Skeletal muscle tissue (tissue), 4 donors: ENCODE results near the gene KRTAP5-7. TPM values are rescaled to one million over a fixed set of nuclear protein-coding genes. Genes with fewer than 3 reads are reported as not detected.

ENCODE experiments used
- H3K27ac ChIP-seq: one replicate; pipeline ENCODE4 v1.7.0; 2013; ENCODE audit warnings: mild to moderate bottlenecking, low read depth, low read length, inconsistent platforms
- H3K27me3 ChIP-seq, 3 donors: one replicate each; pipeline ENCODE4 v1.7.0; 2013; ENCODE audit warnings: low read length in 3 of 3; ENCODE audit not compliant: control insufficient read depth in 3 of 3, insufficient read depth in 3 of 3
- H3K36me3 ChIP-seq, 3 donors: one replicate each; pipeline ENCODE4 v1.7.0; 2013; ENCODE audit warnings: low read length in 3 of 3; ENCODE audit not compliant: control insufficient read depth in 3 of 3, insufficient read depth in 3 of 3
- H3K4me1 ChIP-seq, 3 donors: one replicate each; pipeline ENCODE4 v1.7.0; 2013; ENCODE audit warnings: low read length in 3 of 3, mild to moderate bottlenecking in 3 of 3; ENCODE audit not compliant: control insufficient read depth in 3 of 3, insufficient read depth in 3 of 3
- H3K4me3 ChIP-seq, 3 donors: one replicate each; pipeline ENCODE4 v1.7.0; 2013; ENCODE audit warnings: low read length in 3 of 3
- H3K9ac ChIP-seq, 3 donors: one replicate each; pipeline ENCODE4 v1.7.0; 2013; ENCODE audit warnings: low read length in 3 of 3, mild to moderate bottlenecking in 3 of 3, moderate library complexity in 2 of 3, low read depth in 1 of 3
- H3K9me3 ChIP-seq, 3 donors: one replicate each; pipeline ENCODE4 v1.7.0; 2013; ENCODE audit warnings: low read length in 3 of 3; ENCODE audit not compliant: control insufficient read depth in 3 of 3
- total RNA-seq: library from RNA; depleted of rRNA; stranded (reverse); fragments of >200 nt; gene quantifications from one replicate; pipeline ENCODE4 v1.2.3, GENCODE V29; 2014
- donor health status: Osteomylitis.

The KRTAP5-7 gene
- total RNA-seq, 1 donor from 2014 or later, result not detected

DNA sequence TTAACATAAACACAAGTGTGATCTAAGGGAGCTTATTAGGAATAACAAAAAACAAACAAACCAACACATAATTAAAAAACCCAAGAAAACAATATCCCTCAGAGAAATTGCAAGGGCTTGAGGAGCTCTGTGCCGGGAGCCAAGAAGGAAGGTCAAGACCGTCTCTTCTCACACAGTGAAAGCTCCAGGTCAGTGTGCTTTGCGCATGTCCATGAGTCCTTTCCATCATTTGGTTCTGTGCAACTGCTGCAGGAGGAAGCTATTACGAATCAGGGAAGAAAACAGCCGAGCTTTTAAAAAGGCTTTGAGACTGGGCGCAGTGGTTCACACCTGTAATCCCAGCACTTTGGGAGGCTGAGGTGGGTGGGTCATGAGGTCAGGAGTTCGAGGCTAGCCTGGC lies 15.3 kb downstream of the KRTAP5-7 start:
- Histone ChIP-seq H3K9me3 (no peaks in the 10 kb centered on the region), H3K27ac (no peak overlapping the region), H3K4me1 (no peaks in the 10 kb centered on the region), H3K4me3 (no peak overlapping the region), H3K36me3 (no peaks in the 10 kb centered on the region), H3K27me3 (peaks cover 0 to 5% (median 0%) of the 10 kb centered on the region in 3 donors), H3K9ac (no peak overlapping the region)

DNA sequence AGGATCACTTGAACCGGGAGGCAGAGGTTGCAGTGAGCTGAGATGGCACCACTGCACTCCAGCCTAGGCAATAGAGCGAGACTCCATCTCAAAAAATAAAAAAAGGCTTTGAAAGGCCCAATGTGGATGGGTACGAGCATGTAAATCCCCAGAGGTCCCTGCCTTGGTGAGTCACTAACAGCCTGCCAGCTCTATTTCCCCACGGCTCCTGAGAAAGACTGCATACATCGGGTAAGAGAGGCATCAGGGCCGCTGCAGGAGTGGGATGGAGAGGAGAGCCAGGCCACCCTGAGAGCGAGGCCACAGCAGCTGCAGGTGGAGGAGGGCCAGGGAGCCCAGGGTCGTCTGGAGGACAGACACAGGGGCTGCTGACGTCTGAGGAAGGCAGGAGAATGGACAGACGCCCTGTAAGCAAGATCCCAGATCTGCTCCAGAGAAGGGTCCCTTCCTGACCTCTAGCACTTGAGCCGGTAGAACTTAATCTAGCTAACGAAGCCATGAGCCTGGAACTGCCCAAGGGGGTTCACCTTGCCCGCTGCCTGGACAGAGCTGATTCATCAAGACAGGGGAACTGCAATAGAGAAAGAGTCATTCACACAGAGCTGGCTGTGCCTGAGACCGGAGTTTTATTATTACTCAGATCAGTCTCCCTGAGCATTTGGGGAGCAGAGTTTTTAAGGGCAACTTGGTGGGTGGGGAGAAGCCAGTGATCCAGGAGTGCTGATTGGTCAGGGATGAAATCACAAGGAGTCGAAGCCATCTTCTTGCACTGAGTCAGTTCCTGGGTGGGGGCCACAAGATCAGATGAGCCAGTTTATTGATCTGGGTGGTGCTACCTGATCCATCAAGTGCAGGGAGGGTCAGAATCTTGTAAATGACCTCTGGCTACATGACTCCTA lies 16.1 kb downstream of the KRTAP5-7 start:
- H3K36me3 ChIP-seq, result no peaks in the 10 kb centered on the region
- H3K27me3 ChIP-seq, result peaks cover 0 to 5% (median 0%) of the 10 kb centered on the region in 3 donors
- H3K27ac ChIP-seq, result no peak overlapping the region
- H3K9ac ChIP-seq, result no peak overlapping the region
- no peak overlapping the region for H3K4me3 ChIP-seq
- no peaks in the 10 kb centered on the region for H3K9me3 ChIP-seq
- H3K4me1 ChIP-seq, result no peaks in the 10 kb centered on the region

DNA sequence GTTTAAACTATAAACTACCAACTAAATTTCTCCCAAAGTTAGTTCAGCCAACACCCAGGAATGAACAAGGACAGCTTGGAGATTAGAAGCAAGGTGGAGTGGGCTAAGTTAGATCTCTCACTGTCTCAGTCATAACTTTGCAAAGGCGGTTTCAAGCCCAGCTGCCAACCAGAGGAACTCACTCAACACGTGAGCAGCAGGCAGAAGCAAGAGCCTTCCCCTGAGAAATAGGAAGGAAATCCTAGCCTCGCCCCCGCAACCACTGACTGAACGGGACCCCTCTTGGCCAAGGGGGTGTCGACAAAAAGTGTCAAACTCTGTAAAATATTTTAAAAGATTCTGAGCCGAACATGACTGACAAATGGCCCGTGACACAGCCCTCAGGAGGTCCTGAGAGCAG lies 16.8 kb downstream of the KRTAP5-7 start:
- H3K9ac ChIP-seq, result no peak overlapping the region
- H3K27me3 ChIP-seq, result peaks cover 0 to 5% (median 0%) of the 10 kb centered on the region in 3 donors
- no peak overlapping the region for H3K4me3 ChIP-seq
- no peaks in the 10 kb centered on the region for H3K36me3 ChIP-seq
- no peaks in the 10 kb centered on the region for H3K4me1 ChIP-seq
- H3K9me3 ChIP-seq, result no peaks in the 10 kb centered on the region
- no peak overlapping the region for H3K27ac ChIP-seq

DNA sequence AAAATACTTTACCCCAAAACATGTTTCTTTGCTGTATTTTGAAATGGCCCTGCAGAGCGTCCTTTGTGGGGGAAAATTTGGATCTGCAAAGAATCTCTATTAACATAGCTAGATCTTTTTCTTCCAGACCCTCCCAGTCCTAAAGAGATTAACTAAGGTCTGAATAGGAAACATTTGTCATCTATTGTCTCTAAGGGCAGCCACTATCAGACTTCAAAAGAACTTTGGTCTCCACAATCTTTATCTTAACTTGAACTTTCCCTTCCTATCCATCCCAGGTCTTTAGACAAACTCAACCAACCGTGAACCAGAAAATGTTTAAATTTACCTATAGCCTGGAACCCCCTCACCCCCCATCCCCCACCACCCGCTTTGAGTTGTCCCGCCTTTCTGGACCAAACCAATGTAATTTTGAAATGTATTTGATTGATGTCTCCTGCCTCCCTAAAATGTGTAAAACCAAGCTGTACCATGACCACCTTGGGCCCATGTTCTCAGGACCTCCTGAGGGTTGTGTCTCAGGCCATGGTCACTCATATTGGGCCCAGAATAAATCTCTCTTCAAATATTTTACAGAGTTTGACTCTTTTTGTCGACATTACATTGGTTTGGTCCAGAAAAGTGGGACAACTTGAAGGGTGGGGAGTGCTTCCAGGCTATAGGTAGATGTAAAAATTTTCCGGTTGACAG lies 17.6 kb downstream of the KRTAP5-7 start:
- no peaks in the 10 kb centered on the region for H3K9me3 ChIP-seq
- no peak overlapping the region for H3K4me3 ChIP-seq
- H3K4me1 ChIP-seq, result no peaks in the 10 kb centered on the region

DNA sequence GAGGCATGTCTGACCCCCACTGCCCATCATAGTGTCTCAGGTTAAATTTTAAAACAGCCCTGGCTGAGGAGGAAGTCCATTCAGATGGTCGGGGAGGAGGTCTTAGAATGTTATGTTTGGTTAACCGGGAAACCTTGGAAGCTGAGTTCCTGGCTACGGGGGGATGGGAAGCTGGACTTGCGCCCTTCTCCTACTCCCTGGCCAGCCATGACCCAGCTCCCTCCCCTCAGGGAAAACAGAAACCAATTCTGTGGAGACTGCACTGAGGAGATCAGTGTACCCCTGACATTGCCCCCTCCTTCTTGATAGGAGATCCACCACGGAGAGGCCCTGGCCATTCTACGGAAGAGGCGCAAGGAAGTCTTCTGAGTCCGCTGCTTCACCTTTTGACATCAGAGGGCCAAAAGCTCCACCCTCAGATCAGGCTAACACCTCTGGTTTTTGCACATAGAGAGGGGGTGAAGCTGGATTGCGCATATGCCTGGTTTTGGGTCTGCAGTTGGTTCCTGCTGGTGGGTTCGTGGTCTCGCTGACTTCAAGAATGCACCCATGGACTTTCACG lies 18.4 kb downstream of the KRTAP5-7 start:
- Histone ChIP-seq H3K4me3 (no peak overlapping the region), H3K9me3 (no peaks in the 10 kb centered on the region), H3K36me3 (no peaks in the 10 kb centered on the region), H3K4me1 (no peaks in the 10 kb centered on the region), H3K27me3 (peaks cover 0 to 5% (median 0%) of the 10 kb centered on the region in 3 donors), H3K9ac (no peak overlapping the region), H3K27ac (no peak overlapping the region)

More for the DNA sequence above, 17.6 kb downstream of the KRTAP5-7 start:
- H3K27me3 ChIP-seq, result peaks cover 0 to 5% (median 0%) of the 10 kb centered on the region in 3 donors
- H3K9ac ChIP-seq, result no peak overlapping the region
- H3K27ac ChIP-seq, result no peak overlapping the region
- no peaks in the 10 kb centered on the region for H3K36me3 ChIP-seq

DNA sequence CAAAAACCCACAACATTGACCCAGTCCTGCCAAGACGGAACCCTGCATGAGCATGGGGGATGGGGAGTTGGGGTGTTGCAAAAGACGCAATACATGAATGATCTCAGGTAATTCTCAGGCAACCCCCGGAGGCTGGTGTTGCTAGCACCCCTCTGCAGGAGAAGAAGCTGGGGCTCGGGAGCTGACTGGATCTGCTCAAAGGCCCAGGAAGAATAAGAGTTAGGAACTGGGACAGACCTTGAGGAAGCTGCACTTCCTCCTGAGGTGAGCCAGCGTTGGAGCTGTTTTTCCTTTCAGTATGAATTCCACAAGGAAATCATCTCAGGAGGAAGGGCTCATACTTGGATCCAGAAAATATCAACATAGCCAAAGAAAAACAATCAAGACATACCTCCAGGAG lies 21.1 kb downstream of the KRTAP5-7 start, which contains the start of gene KRTAP5-9:
KRTAP5-9 (plus strand) TSS at position 301 of the 400 bp plus-strand sequence. CDS start 238 bp downstream, outside the sequence.
- Histone ChIP-seq H3K4me1 (no peaks in the 10 kb centered on the region), H3K9ac (no peak within 1 kb of the TSS), H3K27ac (no peak within 1 kb of the TSS), H3K9me3 (no peaks in the 10 kb centered on the region), H3K27me3 (peaks cover 0 to under 1% (median 0%) of the 10 kb centered on the region in 3 donors), H3K36me3 (no peaks in the 10 kb centered on the region), H3K4me3 (no peak within 1 kb of the TSS)

DNA sequence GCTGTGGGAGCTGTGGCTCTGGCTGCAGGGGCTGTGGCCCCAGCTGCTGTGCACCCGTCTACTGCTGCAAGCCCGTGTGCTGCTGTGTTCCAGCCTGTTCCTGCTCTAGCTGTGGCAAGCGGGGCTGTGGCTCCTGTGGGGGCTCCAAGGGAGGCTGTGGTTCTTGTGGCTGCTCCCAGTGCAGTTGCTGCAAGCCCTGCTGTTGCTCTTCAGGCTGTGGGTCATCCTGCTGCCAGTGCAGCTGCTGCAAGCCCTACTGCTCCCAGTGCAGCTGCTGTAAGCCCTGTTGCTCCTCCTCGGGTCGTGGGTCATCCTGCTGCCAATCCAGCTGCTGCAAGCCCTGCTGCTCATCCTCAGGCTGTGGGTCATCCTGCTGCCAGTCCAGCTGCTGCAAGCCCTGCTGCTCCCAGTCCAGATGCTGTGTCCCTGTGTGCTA lies 21.7 kb downstream of the KRTAP5-7 start:
- H3K9me3 ChIP-seq, result no peaks in the 10 kb centered on the region

DNA sequence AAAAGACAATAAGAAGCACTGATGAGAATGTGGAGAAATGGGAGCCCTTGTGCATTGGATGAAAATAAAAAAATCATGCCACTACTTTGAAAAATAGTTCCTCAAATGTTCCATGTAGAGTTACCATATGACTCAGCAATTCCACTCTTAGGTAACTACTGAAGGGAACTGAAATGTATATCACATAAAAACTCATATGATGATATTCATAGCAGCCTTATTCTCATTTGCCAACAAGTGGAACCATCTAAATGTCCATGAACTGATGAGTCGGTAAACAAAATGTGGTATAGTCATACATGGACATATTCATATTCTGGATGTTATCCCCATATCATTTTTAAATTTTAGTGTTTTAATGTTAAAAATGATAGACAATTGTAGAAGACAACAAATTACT lies 24.6 kb downstream of the KRTAP5-7 start:
- Histone ChIP-seq H3K9ac (no peak overlapping the region), H3K36me3 (no peaks in the 10 kb centered on the region)

More for the DNA sequence above, 21.7 kb downstream of the KRTAP5-7 start:
- H3K27me3 ChIP-seq, result no peaks in the 10 kb centered on the region
- H3K4me1 ChIP-seq, result no peaks in the 10 kb centered on the region
- H3K4me3 ChIP-seq, result no peak overlapping the region
- no peaks in the 10 kb centered on the region for H3K36me3 ChIP-seq
- H3K27ac ChIP-seq, result no peak overlapping the region
- no peak overlapping the region for H3K9ac ChIP-seq

DNA sequence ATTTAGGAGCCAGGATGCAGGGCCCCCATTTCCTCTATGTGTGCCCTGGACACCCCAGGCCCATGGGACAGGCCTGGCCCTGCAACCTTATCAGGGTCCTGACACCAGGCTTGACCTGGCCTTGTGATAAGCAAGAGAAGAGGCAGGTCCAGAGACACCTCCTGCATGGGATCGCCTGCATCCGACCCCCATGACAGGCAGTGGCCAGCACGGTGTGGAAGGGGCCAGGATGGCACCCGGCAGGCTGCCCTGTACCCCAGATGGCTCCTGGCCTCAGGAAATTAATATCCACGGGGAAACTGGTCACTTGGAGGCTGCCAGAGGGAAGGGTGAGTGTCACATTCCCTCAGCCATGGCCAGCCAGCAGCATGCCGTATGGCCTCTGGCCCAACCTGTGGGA lies 27.9 kb downstream of the KRTAP5-7 start:
- Histone ChIP-seq H3K27ac (no peak overlapping the region), H3K4me3 (no peak overlapping the region), H3K4me1 (no peaks in the 10 kb centered on the region), H3K9me3 (no peaks in the 10 kb centered on the region), H3K36me3 (no peaks in the 10 kb centered on the region), H3K27me3 (no peaks in the 10 kb centered on the region), H3K9ac (no peak overlapping the region)

More for the DNA sequence above, 24.6 kb downstream of the KRTAP5-7 start:
- no peaks in the 10 kb centered on the region for H3K4me1 ChIP-seq
- no peak overlapping the region for H3K27ac ChIP-seq
- H3K9me3 ChIP-seq, result no peaks in the 10 kb centered on the region
- no peaks in the 10 kb centered on the region for H3K27me3 ChIP-seq
- H3K4me3 ChIP-seq, result no peak overlapping the region
